Astrocyte (in vitro differentiated cells and primary cell): ENCODE data around the gene FSIP1. TPM values are rescaled to one million over a fixed set of nuclear protein-coding genes. Genes with fewer than 3 reads are reported as not detected.
A peak's percentile ranks its signal among the peaks of the same experiment; 100 is the strongest.

Experiments
- DNase-seq: peaks from one replicate; pipeline ENCODE4 v3.0.0-alpha.2; 2010; ENCODE audit warnings: low read depth
- FAIRE-seq: peaks from 2 replicates; lab custom pipeline; 2011; peaks lifted over from hg19 to GRCh38; lab: Jason Lieb, UNC
- H2AFZ ChIP-seq: 2 replicates; pipeline ENCODE4 v1.6.0; 2012; ENCODE audit warnings: low read depth, low read length, inconsistent platforms
- H3K27ac ChIP-seq: 2 replicates; pipeline ENCODE4 v1.5.1; 2011; ENCODE audit warnings: low read depth, low read length, inconsistent platforms
- H3K27me3 ChIP-seq: 2 replicates; pipeline ENCODE4 v1.6.0; 2011; ENCODE audit warnings: low read length, inconsistent platforms; ENCODE audit not compliant: insufficient read depth
- H3K36me3 ChIP-seq: 2 replicates; pipeline ENCODE4 v1.5.1; 2011; ENCODE audit warnings: low read length, inconsistent platforms; ENCODE audit not compliant: insufficient read depth
- H3K4me1 ChIP-seq: 2 replicates; pipeline ENCODE4 v1.5.1; 2011; ENCODE audit warnings: low read length, inconsistent platforms; ENCODE audit not compliant: insufficient read depth
- H3K4me2 ChIP-seq: 2 replicates; pipeline ENCODE4 v1.6.0; 2012; ENCODE audit warnings: low read length, inconsistent platforms
- H3K4me3 ChIP-seq: 2 replicates; pipeline ENCODE4 v1.5.1; 2011; ENCODE audit warnings: low read depth, mild to moderate bottlenecking, low read length, inconsistent platforms; ENCODE audit not compliant: insufficient read depth
- H3K79me2 ChIP-seq: 2 replicates; pipeline ENCODE4 v1.6.0; 2012; ENCODE audit warnings: mild to moderate bottlenecking, low read length, inconsistent platforms; ENCODE audit not compliant: insufficient read depth
- H3K9ac ChIP-seq: 2 replicates; pipeline ENCODE4 v1.6.0; 2012; ENCODE audit warnings: mild to moderate bottlenecking, low read length, inconsistent platforms
- H3K9me3 ChIP-seq: 2 replicates; pipeline ENCODE4 v1.5.1; 2012; ENCODE audit warnings: low read depth, mild to moderate bottlenecking, low read length, inconsistent platforms; ENCODE audit not compliant: insufficient read depth
- H4K20me1 ChIP-seq: 2 replicates; pipeline ENCODE4 v1.6.0; 2012; ENCODE audit warnings: low read length, inconsistent platforms; ENCODE audit not compliant: insufficient read depth
- H3K27ac Mint-ChIP-seq: one replicate; pipeline ENCODE4 v1.8.0; 2021; ENCODE audit warnings: mild to moderate bottlenecking, mixed read lengths; ENCODE audit not compliant: unreplicated experiment
- H3K27me3 Mint-ChIP-seq: one replicate; pipeline ENCODE4 v1.8.0; 2021; ENCODE audit warnings: low read depth, mixed read lengths; ENCODE audit not compliant: unreplicated experiment
- H3K36me3 Mint-ChIP-seq: one replicate; pipeline ENCODE4 v1.8.0; 2021; ENCODE audit warnings: low read depth, mixed read lengths; ENCODE audit not compliant: unreplicated experiment
- H3K4me1 Mint-ChIP-seq: one replicate; pipeline ENCODE4 v1.8.0; 2021; ENCODE audit warnings: low read depth, mixed read lengths; ENCODE audit not compliant: unreplicated experiment
- H3K4me3 Mint-ChIP-seq: one replicate; pipeline ENCODE4 v1.8.0; 2021; ENCODE audit warnings: mild to moderate bottlenecking, moderate library complexity, mixed read lengths; ENCODE audit not compliant: unreplicated experiment
- H3K9me3 Mint-ChIP-seq: one replicate; pipeline ENCODE4 v1.8.0; 2021; ENCODE audit warnings: mild to moderate bottlenecking, mixed read lengths; ENCODE audit not compliant: unreplicated experiment
- CTCF ChIP-seq: IDR thresholded peaks from 2 replicates; pipeline ENCODE4 v1.5.1; 2011; ENCODE audit warnings: low read depth, mild to moderate bottlenecking, inconsistent platforms, low read length, moderate library complexity; ENCODE audit not compliant: insufficient read depth
- EZH2 ChIP-seq: IDR thresholded peaks from 2 replicates; pipeline ENCODE4 v1.6.1; 2012; ENCODE audit warnings: mild to moderate bottlenecking, low read length, inconsistent platforms; ENCODE audit not compliant: insufficient read depth
- total RNA-seq: library from RNA; stranded (reverse); gene quantifications from 2 replicates; pipeline ENCODE4 v1.2.1, GENCODE V29; 2021

The FSIP1 gene
- total RNA-seq, 1 donor from 2014 or later, result 0.77 TPM

GRCh38 chr15:39784638-39785037 is 2.0 kb upstream of the FSIP1 start:
- Histone ChIP-seq H3K9me3 (no peaks in the 10 kb centered on the region), H3K79me2 (peaks cover 22% of the 10 kb centered on the region), H3K27ac (no peak overlapping the region), H3K9ac (peak overlapping the region; percentile 8), H3K4me1 (peaks cover 39% of the 10 kb centered on the region), H4K20me1 (peaks cover 12% of the 10 kb centered on the region), H3K4me3 (peak overlapping the region; percentile 18), H3K4me2 (peak overlapping the region; percentile 83), H3K36me3 (no peaks in the 10 kb centered on the region), H3K27me3 (no peaks in the 10 kb centered on the region), H2AFZ (no peak overlapping the region)
- peaks cover 37% of the 10 kb centered on the region for H3K4me1 Mint-ChIP-seq
- H3K4me3 Mint-ChIP-seq, result peak overlapping the region; percentile 92
- H3K36me3 Mint-ChIP-seq, result no peaks in the 10 kb centered on the region
- H3K27me3 Mint-ChIP-seq, result no peaks in the 10 kb centered on the region
- H3K27ac Mint-ChIP-seq, result no peak overlapping the region
- no peaks in the 10 kb centered on the region for H3K9me3 Mint-ChIP-seq
- no peak for TF ChIP-seq EZH2
- no peak for TF ChIP-seq CTCF
- FAIRE-seq (no peak), DNase-seq (no peak)

GRCh38 chr15:39784125-39784524 is 1.5 kb upstream of the FSIP1 start:
- Histone ChIP-seq H3K79me2 (peaks cover 22% of the 10 kb centered on the region), H3K4me2 (peak overlapping the region; percentile 83), H3K9ac (peak overlapping the region; percentile 87), H3K4me3 (peak overlapping the region; percentile 92), H3K27me3 (no peaks in the 10 kb centered on the region), H3K36me3 (no peaks in the 10 kb centered on the region), H4K20me1 (peaks cover 12% of the 10 kb centered on the region), H3K9me3 (no peaks in the 10 kb centered on the region), H2AFZ (no peak overlapping the region), H3K27ac (peak overlapping the region; percentile 17), H3K4me1 (peaks cover 39% of the 10 kb centered on the region)
- Mint-ChIP-seq H3K36me3 (no peaks in the 10 kb centered on the region), H3K27me3 (no peaks in the 10 kb centered on the region), H3K4me3 (peak overlapping the region; percentile 92), H3K4me1 (peaks cover 37% of the 10 kb centered on the region), H3K27ac (no peak overlapping the region), H3K9me3 (no peaks in the 10 kb centered on the region)
- no peak for DNase-seq
- TF ChIP-seq EZH2, result no peak
- TF ChIP-seq CTCF, result no peak
- FAIRE-seq, result no peak

- Histone ChIP-seq H3K4me2 (peak overlapping the region; percentile 83), H3K9ac (peak overlapping the region; percentile 87), H3K27me3 (no peaks in the 10 kb centered on the region), H3K27ac (peak overlapping the region; percentile 84), H3K79me2 (peaks cover 22% of the 10 kb centered on the region), H3K4me1 (peaks cover 37% of the 10 kb centered on the region), H2AFZ (peak overlapping the region; percentile 43), H4K20me1 (peaks cover 12% of the 10 kb centered on the region), H3K36me3 (no peaks in the 10 kb centered on the region), H3K9me3 (no peaks in the 10 kb centered on the region), H3K4me3 (peak overlapping the region; percentile 92)
- DNase-seq, result no peak
- no peaks in the 10 kb centered on the region for H3K36me3 Mint-ChIP-seq
- no peaks in the 10 kb centered on the region for H3K9me3 Mint-ChIP-seq
- TF ChIP-seq CTCF, result no peak
- no peak for TF ChIP-seq EZH2
- H3K4me1 Mint-ChIP-seq, result peaks cover 31% of the 10 kb centered on the region
- peak overlapping the region; percentile 92 for H3K4me3 Mint-ChIP-seq
- FAIRE-seq, result no peak
- H3K27ac Mint-ChIP-seq, result peak overlapping the region; percentile 21
- no peaks in the 10 kb centered on the region for H3K27me3 Mint-ChIP-seq
Measured at GRCh38 chr15:39783244-39783820, 691 bp upstream of the FSIP1 start.
